ENCODE measurements around the gene ZNF354C.

DNA sequence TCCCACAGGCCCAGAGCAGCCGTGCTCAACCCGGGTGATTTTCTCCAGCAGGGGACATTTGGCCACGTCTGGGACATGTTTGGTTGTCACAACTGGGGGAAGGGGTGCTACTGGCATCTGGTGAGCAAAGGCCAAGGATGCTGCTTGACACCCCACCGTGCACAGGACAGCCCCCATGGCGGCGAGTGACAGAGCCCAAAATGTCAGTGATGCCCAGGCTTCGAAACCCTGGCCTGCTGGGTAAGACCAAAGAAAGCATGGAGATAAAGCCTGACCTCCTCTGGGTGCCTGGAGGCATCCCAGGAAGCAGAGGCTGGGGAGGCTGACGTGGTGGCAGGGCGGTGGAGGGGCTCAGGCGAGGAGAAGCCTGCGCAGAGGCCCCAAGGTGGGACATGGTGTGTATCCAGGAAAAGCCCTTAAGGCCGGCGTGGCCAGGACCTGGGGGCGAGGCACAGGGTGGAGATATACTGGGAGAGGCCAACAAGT lies 66.4 kb downstream of the ZNF354C start:
- TF ChIP-seq, protein P1, sequence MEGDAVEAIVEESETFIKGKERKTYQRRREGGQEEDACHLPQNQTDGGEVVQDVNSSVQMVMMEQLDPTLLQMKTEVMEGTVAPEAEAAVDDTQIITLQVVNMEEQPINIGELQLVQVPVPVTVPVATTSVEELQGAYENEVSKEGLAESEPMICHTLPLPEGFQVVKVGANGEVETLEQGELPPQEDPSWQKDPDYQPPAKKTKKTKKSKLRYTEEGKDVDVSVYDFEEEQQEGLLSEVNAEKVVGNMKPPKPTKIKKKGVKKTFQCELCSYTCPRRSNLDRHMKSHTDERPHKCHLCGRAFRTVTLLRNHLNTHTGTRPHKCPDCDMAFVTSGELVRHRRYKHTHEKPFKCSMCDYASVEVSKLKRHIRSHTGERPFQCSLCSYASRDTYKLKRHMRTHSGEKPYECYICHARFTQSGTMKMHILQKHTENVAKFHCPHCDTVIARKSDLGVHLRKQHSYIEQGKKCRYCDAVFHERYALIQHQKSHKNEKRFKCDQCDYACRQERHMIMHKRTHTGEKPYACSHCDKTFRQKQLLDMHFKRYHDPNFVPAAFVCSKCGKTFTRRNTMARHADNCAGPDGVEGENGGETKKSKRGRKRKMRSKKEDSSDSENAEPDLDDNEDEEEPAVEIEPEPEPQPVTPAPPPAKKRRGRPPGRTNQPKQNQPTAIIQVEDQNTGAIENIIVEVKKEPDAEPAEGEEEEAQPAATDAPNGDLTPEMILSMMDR (conservative IDR thresholded peaks at IDR 0.05; ENCODE audit: low read depth, low read length) = no peak
- TF ChIP-seq RAD21 (IDR thresholded peaks at IDR 0.05; ENCODE audit: low read length) (no peak), POLR2A (IDR thresholded peaks at IDR 0.05; ENCODE audit: low read depth, low read length) (no peak), CEBPB (IDR thresholded peaks at IDR 0.05; ENCODE audit: low read depth, low read length) (no peak), FOS (IDR thresholded peaks at IDR 0.05; ENCODE audit: low read depth, low read length) (no peak), SMC3 (IDR thresholded peaks at IDR 0.05; ENCODE audit: low read depth, low read length) (no peak), MAFK (IDR thresholded peaks at IDR 0.05; ENCODE audit: low read depth, low read length) (no peak), NFE2L2 (IDR thresholded peaks at IDR 0.05; ENCODE audit: low read depth, low read length) (no peak), CHD1 (IDR thresholded peaks at IDR 0.05; ENCODE audit: low read depth, low read length) (no peak), RFX5 (IDR thresholded peaks at IDR 0.05; ENCODE audit: low read depth, low read length) (no peak), BHLHE40 (IDR thresholded peaks at IDR 0.05; ENCODE audit: low read depth, low read length) (no peak), MXI1 (IDR thresholded peaks at IDR 0.05; ENCODE audit: borderline replicate concordance, low read depth, low read length) (no peak)
- TF ChIP-seq, protein P2, sequence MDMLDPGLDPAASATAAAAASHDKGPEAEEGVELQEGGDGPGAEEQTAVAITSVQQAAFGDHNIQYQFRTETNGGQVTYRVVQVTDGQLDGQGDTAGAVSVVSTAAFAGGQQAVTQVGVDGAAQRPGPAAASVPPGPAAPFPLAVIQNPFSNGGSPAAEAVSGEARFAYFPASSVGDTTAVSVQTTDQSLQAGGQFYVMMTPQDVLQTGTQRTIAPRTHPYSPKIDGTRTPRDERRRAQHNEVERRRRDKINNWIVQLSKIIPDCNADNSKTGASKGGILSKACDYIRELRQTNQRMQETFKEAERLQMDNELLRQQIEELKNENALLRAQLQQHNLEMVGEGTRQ (IDR thresholded peaks at IDR 0.05; ENCODE audit: low read depth, low read length) = no peak
- TF ChIP-seq, protein P3, sequence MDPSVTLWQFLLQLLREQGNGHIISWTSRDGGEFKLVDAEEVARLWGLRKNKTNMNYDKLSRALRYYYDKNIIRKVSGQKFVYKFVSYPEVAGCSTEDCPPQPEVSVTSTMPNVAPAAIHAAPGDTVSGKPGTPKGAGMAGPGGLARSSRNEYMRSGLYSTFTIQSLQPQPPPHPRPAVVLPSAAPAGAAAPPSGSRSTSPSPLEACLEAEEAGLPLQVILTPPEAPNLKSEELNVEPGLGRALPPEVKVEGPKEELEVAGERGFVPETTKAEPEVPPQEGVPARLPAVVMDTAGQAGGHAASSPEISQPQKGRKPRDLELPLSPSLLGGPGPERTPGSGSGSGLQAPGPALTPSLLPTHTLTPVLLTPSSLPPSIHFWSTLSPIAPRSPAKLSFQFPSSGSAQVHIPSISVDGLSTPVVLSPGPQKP (IDR thresholded peaks at IDR 0.05; ENCODE audit: borderline replicate concordance, low read depth, low read length) = no peak
